ENCODE measurements around the gene CYTH4.

DNA sequence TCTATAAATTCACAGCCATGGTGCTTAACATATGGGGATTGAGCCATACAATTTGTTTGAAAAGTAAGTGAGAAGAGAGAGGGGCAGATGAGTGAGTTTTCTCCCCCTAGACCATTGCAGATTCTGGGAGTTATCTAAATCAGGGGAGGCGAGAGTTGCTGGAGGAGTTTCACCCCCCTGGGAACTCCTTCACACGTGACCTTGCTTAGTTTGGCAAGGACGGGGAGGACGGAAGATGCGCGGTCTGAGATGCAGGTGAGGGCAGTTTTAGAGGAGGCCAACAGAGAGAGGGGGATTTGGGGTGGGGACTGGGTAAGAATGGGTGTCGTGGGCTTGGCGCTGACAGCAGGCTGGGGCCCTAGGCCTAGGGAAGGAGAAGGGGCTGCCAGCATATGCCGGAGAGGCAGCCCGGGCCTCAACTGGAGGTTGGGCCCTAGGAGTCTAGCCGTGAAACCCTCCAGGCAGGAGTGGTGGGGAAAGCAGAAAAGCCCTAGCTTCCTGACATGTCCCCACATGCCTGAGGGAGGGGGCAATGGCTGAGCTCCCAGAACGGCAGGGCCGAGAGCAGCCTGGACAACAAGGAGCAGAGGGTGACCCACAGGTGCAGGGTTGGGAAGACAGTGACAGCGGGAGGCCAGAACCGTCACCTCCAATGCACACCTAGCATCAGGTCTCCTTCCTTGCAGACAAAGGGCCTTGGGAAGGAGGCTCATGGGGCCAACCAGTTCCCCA is 81.1 kb downstream of the CYTH4 start:
- TF ChIP-seq CTCF (IDR thresholded peaks at IDR 0.05): no peak
- no peak for TF ChIP-seq E2F5 (CRISPR knock-in tag; IDR thresholded peaks at IDR 0.05)
